GM13977 (cell line): Measurements from ENCODE around the gene MEPCE.
A peak's percentile ranks its signal among the peaks of the same experiment; 100 is the strongest.

Experiments
- DNase-seq: peaks from one replicate; pipeline ENCODE4 v3.0.0; 2012; ENCODE audit warnings: low spot score
- in situ Hi-C: fragments of 300-500 bp; cut with MboI; formaldehyde crosslinking; loops from one replicate; pipeline ENCODE4 v1.12.0; 2022; ENCODE audit warnings: low sequenced_read_pairs, low pct_unique_long_range_greater_than_20kb, mixed read lengths, inconsistent platforms; ENCODE audit not compliant: unreplicated experiment
- TF ChIP-seq, protein P1 (sequence below): IDR thresholded peaks from 2 replicates; pipeline ENCODE4 v1.5.1; 2012; ENCODE audit warnings: mild to moderate bottlenecking, control low read depth; ENCODE audit not compliant: insufficient read depth; ENCODE audit errors: extremely low read depth, missing control alignments

The MEPCE gene

DNA sequence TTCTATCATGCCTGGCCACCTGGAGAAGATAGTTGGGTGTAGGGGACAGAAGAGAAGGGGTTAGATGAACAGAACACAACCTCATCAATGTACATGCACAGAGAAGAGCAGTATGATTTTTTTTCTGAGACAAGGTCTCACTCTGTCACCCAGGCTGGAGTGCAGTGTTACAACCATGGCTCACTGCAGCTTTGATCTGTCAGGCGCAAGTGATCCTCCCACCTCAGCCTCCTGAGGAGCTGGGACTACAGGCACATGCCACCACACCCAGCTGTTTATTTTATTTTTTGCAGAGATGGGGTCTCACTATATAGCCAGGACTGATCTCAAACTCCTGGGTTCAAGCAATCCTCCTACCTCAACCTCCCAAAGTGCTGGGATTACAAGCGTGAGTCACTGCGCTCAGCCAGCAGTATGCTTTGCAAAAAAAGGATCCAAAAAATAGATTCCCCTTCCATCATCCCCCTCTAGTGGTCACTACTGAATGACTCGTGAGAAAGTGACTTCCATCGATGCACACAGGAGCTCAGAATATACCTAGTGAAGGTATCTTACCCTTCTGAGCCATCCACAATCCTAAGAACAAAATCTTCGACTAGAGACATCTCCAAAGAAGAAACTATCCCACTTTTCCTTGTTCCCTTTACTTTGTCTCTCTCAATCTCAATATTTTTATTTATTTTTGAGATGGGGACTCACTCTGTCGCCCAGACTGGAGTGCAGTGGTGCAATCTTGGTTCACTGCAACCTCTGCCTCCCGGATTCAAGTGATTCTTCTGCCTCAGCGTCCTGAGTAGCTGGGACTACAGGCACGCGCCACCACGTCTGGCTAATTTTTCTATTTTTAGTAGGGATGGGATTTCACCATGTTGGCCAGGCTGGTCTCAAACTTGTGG, 22.1 kb upstream of the MEPCE start:
- in situ Hi-C loops: no loop called here
- DNase-seq: peak; percentile 68
- TF ChIP-seq, protein P1, sequence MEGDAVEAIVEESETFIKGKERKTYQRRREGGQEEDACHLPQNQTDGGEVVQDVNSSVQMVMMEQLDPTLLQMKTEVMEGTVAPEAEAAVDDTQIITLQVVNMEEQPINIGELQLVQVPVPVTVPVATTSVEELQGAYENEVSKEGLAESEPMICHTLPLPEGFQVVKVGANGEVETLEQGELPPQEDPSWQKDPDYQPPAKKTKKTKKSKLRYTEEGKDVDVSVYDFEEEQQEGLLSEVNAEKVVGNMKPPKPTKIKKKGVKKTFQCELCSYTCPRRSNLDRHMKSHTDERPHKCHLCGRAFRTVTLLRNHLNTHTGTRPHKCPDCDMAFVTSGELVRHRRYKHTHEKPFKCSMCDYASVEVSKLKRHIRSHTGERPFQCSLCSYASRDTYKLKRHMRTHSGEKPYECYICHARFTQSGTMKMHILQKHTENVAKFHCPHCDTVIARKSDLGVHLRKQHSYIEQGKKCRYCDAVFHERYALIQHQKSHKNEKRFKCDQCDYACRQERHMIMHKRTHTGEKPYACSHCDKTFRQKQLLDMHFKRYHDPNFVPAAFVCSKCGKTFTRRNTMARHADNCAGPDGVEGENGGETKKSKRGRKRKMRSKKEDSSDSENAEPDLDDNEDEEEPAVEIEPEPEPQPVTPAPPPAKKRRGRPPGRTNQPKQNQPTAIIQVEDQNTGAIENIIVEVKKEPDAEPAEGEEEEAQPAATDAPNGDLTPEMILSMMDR: peak; percentile 75

DNA sequence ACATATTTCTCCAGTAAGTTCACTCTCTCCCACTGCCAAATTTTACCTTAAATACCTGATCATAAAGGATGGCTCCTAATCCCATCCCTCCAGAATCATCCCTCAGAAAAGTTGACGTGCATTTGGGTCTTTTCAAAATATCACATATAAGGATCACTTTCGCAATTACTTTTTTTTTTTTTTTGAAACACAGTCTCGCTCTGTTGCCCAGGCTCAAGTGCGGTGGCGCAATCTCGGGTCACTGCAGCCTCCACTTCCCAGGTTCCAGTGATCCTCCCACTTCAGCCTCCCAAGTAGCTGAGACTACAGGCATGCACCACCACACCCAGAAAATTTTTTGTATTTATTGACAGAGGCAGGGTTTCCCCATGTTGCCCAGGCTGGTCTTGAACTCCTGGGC, 18.5 kb upstream of the MEPCE start:
- DNase-seq: no peak
- TF ChIP-seq, protein P1: no peak
- in situ Hi-C loops: no loop called here

DNA sequence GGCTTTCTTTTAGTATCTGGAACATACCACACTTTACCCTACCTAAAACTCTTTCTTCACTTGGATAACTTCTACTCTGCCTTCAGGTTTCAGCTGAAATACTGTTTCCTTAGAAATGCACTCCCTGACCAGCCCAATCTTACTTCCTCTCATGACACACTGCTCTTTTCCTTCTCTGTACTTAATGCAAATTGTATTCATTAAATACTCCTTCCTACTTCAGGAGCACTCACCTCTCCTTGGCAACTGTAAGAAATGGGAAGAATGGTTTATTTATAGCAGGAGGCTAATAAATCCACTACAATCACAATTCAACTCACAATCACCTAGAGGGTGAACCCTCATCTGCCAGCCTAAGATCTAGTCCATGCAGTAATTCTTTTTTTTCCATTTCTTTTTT, 16.3 kb upstream of the MEPCE start:
- TF ChIP-seq, protein P1: no peak
- in situ Hi-C loops: no loop called here
- no peak for DNase-seq

DNA sequence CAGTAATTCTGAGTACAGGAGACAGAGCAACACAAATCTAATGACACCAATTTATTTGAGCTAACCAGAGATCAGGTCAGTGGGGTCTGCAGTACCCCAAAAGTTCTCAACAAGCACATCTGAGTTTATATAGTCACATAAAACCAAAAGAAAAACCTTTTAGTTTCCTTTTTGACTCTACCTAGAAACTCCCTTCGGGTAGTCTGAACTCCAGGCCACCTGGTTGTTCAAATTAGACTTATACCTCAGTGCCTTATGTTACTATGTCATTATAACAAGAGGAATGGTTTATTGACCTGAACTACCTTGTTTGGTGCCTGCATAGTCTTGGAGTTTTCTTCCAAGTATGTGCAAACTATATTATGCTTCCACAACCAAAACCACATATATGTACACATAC, 15.7 kb upstream of the MEPCE start:
- TF ChIP-seq, protein P1: no peak
- no peak for DNase-seq
- in situ Hi-C loops: no loop called here

DNA sequence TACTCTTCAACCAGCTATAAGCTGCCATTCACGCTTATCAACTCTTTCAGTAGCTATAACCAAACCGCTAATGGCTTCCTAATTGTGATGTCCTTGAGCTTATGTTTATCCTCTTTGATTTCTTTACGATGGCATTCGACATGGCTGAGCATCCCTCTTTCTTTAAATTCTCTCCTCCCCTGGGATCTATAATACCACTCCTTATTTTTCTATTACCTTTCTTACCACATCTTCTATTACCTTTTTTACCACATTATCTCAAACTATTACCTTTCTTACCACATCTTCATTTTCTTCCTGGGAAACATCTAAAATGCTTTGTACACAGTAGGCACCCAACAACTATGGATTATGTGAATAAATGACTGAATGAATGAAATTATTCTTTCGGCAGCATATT, 14.2 kb upstream of the MEPCE start:
- TF ChIP-seq, protein P1: no peak
- DNase-seq: no peak
- in situ Hi-C loops: no loop called here

DNA sequence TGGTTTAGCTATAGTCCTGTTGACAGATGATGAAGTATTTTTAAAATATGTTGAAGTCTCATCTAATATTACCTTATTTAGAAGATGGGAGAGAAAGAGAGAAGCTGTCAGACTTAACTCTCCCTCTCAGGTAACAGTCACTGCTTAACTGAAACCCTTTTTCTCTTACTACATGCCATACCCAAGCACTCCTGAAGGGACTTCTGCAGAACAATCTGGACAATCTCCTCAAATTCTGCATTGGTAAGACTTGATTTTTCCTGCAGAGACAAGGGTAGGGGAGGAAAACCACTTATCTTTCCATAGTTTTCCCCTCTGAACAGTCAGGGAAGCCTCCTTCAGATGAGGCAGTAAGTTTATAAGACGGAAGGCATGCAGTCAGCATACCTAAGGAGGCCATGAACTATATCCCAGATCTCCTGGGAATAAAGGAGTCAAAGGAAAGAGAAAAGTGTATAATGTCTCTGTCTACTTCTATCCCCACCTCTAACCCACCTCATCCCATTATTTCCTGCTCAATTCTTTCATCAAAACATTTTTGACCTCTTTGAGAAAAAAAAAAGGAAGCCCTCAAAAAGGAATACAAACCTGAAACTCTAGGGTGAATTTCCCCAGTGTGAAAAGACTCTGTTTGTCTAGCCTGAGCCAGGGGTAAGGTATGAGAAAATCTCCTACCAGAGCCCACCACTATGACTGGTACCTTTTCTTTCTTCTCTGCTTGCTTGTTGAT, 10.5 kb upstream of the MEPCE start:
- TF ChIP-seq, protein P1: no peak
- in situ Hi-C loops: no loop called here
- DNase-seq: no peak
